Rectal smooth muscle tissue (tissue), 1 donor: ENCODE measurements around the gene ALKBH3.
A peak's percentile ranks its signal among the peaks of the same experiment; 100 is the strongest.

ENCODE experiments used
- H3K27ac ChIP-seq: one replicate; pipeline ENCODE4 v1.7.0; 2013; ENCODE audit warnings: low read depth, low read length, inconsistent platforms
- H3K27me3 ChIP-seq: one replicate; pipeline ENCODE4 v1.7.0; 2013; ENCODE audit warnings: low read length; ENCODE audit not compliant: control insufficient read depth, insufficient read depth
- H3K36me3 ChIP-seq: one replicate; pipeline ENCODE4 v1.7.0; 2013; ENCODE audit warnings: low read length; ENCODE audit not compliant: control insufficient read depth, insufficient read depth
- H3K4me1 ChIP-seq: one replicate; pipeline ENCODE4 v1.7.0; 2013; ENCODE audit warnings: low read length; ENCODE audit not compliant: control insufficient read depth, insufficient read depth
- H3K4me3 ChIP-seq: one replicate; pipeline ENCODE4 v1.7.0; 2013; ENCODE audit warnings: low read length
- H3K9ac ChIP-seq: one replicate; pipeline ENCODE4 v1.7.0; 2013; ENCODE audit warnings: low read length

The ALKBH3 gene

GRCh38 chr11:43880640-43881159, at the start of gene ALKBH3:
ALKBH3 (plus strand) TSS chr11:43880831; CDS start chr11:43882653, 1,822 bp downstream.
- H3K4me1 ChIP-seq: peaks cover 12% of the 10 kb centered on the region
- no peaks in the 10 kb centered on the region for H3K27me3 ChIP-seq
- peak within 1 kb of the TSS; percentile 66 for H3K27ac ChIP-seq
- peak within 1 kb of the TSS; percentile 26 for H3K9ac ChIP-seq
- H3K36me3 ChIP-seq: peaks cover under 1% of the 10 kb centered on the region
- peak within 1 kb of the TSS; percentile 78 for H3K4me3 ChIP-seq

- Histone ChIP-seq H3K4me3 (no peak overlapping the region), H3K27ac (no peak overlapping the region), H3K9ac (no peak overlapping the region), H3K36me3 (no peaks in the 10 kb centered on the region), H3K27me3 (no peaks in the 10 kb centered on the region), H3K4me1 (peaks cover 8% of the 10 kb centered on the region)
Observed at GRCh38 chr11:43830928-43831440, 49.6 kb upstream of the ALKBH3 start.

- Histone ChIP-seq H3K4me1 (peaks cover 8% of the 10 kb centered on the region), H3K36me3 (no peaks in the 10 kb centered on the region), H3K27me3 (no peaks in the 10 kb centered on the region), H3K9ac (no peak overlapping the region), H3K27ac (no peak overlapping the region), H3K4me3 (no peak overlapping the region)
Observed at GRCh38 chr11:43832536-43832935, 48.1 kb upstream of the ALKBH3 start.

GRCh38 chr11:43833657-43834073, 47.0 kb upstream of the ALKBH3 start:
- Histone ChIP-seq H3K4me3 (no peak overlapping the region), H3K36me3 (no peaks in the 10 kb centered on the region), H3K9ac (no peak overlapping the region), H3K27ac (no peak overlapping the region), H3K27me3 (no peaks in the 10 kb centered on the region), H3K4me1 (peaks cover 8% of the 10 kb centered on the region)

- no peaks in the 10 kb centered on the region for H3K36me3 ChIP-seq
- no peak overlapping the region for H3K9ac ChIP-seq
- no peak overlapping the region for H3K4me3 ChIP-seq
- no peaks in the 10 kb centered on the region for H3K27me3 ChIP-seq
- peaks cover 8% of the 10 kb centered on the region for H3K4me1 ChIP-seq
- no peak overlapping the region for H3K27ac ChIP-seq
Observed at GRCh38 chr11:43834286-43834685, 46.3 kb upstream of the ALKBH3 start.

GRCh38 chr11:43835104-43835503, 45.5 kb upstream of the ALKBH3 start:
- Histone ChIP-seq H3K27ac (no peak overlapping the region), H3K9ac (no peak overlapping the region), H3K4me1 (peaks cover 8% of the 10 kb centered on the region), H3K4me3 (no peak overlapping the region), H3K27me3 (no peaks in the 10 kb centered on the region), H3K36me3 (no peaks in the 10 kb centered on the region)

GRCh38 chr11:43837879-43838278, 42.8 kb upstream of the ALKBH3 start:
- H3K27ac ChIP-seq: no peak overlapping the region
- no peaks in the 10 kb centered on the region for H3K27me3 ChIP-seq
- no peaks in the 10 kb centered on the region for H3K36me3 ChIP-seq
- H3K9ac ChIP-seq: no peak overlapping the region
- peaks cover 8% of the 10 kb centered on the region for H3K4me1 ChIP-seq
- H3K4me3 ChIP-seq: no peak overlapping the region

- Histone ChIP-seq H3K27me3 (no peaks in the 10 kb centered on the region), H3K27ac (no peak overlapping the region), H3K4me1 (no peaks in the 10 kb centered on the region), H3K36me3 (no peaks in the 10 kb centered on the region), H3K4me3 (no peak overlapping the region), H3K9ac (no peak overlapping the region)
Observed at GRCh38 chr11:43842021-43842420, 38.6 kb upstream of the ALKBH3 start.

- Histone ChIP-seq H3K4me3 (no peak overlapping the region), H3K4me1 (no peaks in the 10 kb centered on the region), H3K36me3 (no peaks in the 10 kb centered on the region)
Observed at GRCh38 chr11:43845816-43846215, 34.8 kb upstream of the ALKBH3 start.

GRCh38 chr11:43852057-43852636, 28.5 kb upstream of the ALKBH3 start:
- H3K27ac ChIP-seq: no peak overlapping the region
- H3K36me3 ChIP-seq: peaks cover 3% of the 10 kb centered on the region
- H3K4me3 ChIP-seq: no peak overlapping the region
- no peak overlapping the region for H3K9ac ChIP-seq
- H3K4me1 ChIP-seq: no peaks in the 10 kb centered on the region
- no peaks in the 10 kb centered on the region for H3K27me3 ChIP-seq

More at GRCh38 chr11:43845816-43846215, 34.8 kb upstream of the ALKBH3 start:
- H3K27ac ChIP-seq: no peak overlapping the region
- H3K27me3 ChIP-seq: no peaks in the 10 kb centered on the region
- H3K9ac ChIP-seq: no peak overlapping the region

GRCh38 chr11:43853781-43854180, 26.9 kb upstream of the ALKBH3 start:
- Histone ChIP-seq H3K27ac (no peak overlapping the region), H3K4me1 (no peaks in the 10 kb centered on the region), H3K4me3 (no peak overlapping the region), H3K36me3 (peaks cover 3% of the 10 kb centered on the region), H3K9ac (no peak overlapping the region), H3K27me3 (no peaks in the 10 kb centered on the region)

- Histone ChIP-seq H3K4me3 (no peak overlapping the region), H3K27ac (no peak overlapping the region), H3K4me1 (no peaks in the 10 kb centered on the region), H3K9ac (no peak overlapping the region), H3K36me3 (peaks cover 3% of the 10 kb centered on the region), H3K27me3 (no peaks in the 10 kb centered on the region)
Observed at GRCh38 chr11:43856993-43857392, 23.6 kb upstream of the ALKBH3 start.

- Histone ChIP-seq H3K4me1 (no peaks in the 10 kb centered on the region), H3K9ac (no peak overlapping the region), H3K27ac (no peak overlapping the region), H3K36me3 (no peaks in the 10 kb centered on the region), H3K27me3 (no peaks in the 10 kb centered on the region), H3K4me3 (no peak overlapping the region)
Observed at GRCh38 chr11:43861141-43861540, 19.5 kb upstream of the ALKBH3 start.
